ENCODE results near the gene PTRH1.
A peak's percentile ranks its signal among the peaks of the same experiment; 100 is the strongest.

The PTRH1 gene

GRCh38 chr9:127749090-127749787, 33.8 kb upstream of the PTRH1 start:
- peaks cover 16% of the 10 kb centered on the region for H3K4me1 Mint-ChIP-seq (ENCODE audit: low read depth)
- no peaks in the 10 kb centered on the region for H3K9me3 Mint-ChIP-seq
- no peak overlapping the region for H3K27ac Mint-ChIP-seq
- peaks cover 22% of the 10 kb centered on the region for H3K36me3 Mint-ChIP-seq (ENCODE audit: low read depth)
- H3K4me3 Mint-ChIP-seq, result no peak overlapping the region
- H3K27me3 Mint-ChIP-seq, result no peaks in the 10 kb centered on the region

GRCh38 chr9:127746959-127747569, 31.6 kb upstream of the PTRH1 start:
- peaks cover 16% of the 10 kb centered on the region for H3K4me1 Mint-ChIP-seq (ENCODE audit: low read depth)
- no peaks in the 10 kb centered on the region for H3K9me3 Mint-ChIP-seq
- H3K27me3 Mint-ChIP-seq, result no peaks in the 10 kb centered on the region
- H3K27ac Mint-ChIP-seq, result peak overlapping the region; percentile 34
- H3K36me3 Mint-ChIP-seq (ENCODE audit: low read depth), result peaks cover 26% of the 10 kb centered on the region
- no peak overlapping the region for H3K4me3 Mint-ChIP-seq

- Mint-ChIP-seq H3K4me1 (ENCODE audit: low read depth) (peaks cover 16% of the 10 kb centered on the region), H3K27me3 (no peaks in the 10 kb centered on the region), H3K36me3 (ENCODE audit: low read depth) (peaks cover 19% of the 10 kb centered on the region), H3K27ac (no peak overlapping the region), H3K9me3 (no peaks in the 10 kb centered on the region), H3K4me3 (no peak overlapping the region)
These were observed 29.1 kb upstream of the PTRH1 start for GRCh38 chr9:127744398-127745110.

- H3K4me3 Mint-ChIP-seq, result no peak overlapping the region
- H3K36me3 Mint-ChIP-seq (ENCODE audit: low read depth), result peaks cover 21% of the 10 kb centered on the region
- no peaks in the 10 kb centered on the region for H3K9me3 Mint-ChIP-seq
- H3K4me1 Mint-ChIP-seq (ENCODE audit: low read depth), result peaks cover 13% of the 10 kb centered on the region
- no peak overlapping the region for H3K27ac Mint-ChIP-seq
- no peaks in the 10 kb centered on the region for H3K27me3 Mint-ChIP-seq
These were observed 27.1 kb upstream of the PTRH1 start for GRCh38 chr9:127742435-127743088.

DNA sequence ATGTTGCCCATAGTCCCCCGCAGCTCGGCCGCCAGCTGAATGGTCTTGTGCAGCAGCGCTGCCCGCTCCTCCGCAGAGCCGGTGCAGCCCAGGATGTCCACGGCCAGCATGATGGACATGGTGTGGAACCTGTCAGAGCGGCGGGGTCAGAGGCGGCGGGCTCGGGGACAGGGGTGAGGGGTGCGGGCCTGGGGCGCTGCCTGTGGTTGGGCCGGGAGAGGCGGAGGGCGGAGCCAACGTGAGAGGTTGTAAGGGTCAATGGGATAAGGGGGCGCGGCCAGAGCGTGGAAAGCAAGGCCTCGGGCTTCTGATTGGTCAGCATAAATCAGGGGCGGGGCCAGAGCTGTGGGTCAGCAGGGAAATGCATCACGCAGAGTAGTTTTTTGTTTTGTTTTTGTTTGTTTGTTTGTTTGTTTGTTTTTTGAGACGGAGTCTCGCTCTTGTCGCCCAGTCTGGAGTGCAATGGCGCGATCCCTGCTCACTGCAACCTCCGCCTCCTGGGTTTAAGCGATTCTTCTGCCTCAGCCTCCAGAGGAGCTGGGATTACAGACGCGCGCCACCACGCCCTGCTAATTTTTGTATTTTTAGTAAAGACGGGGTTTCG, 26.5 kb upstream of the PTRH1 start:
- H3K9me3 Mint-ChIP-seq, result no peaks in the 10 kb centered on the region
- H3K4me3 Mint-ChIP-seq, result no peak overlapping the region
- no peaks in the 10 kb centered on the region for H3K27me3 Mint-ChIP-seq
- peaks cover 21% of the 10 kb centered on the region for H3K36me3 Mint-ChIP-seq (ENCODE audit: low read depth)
- no peak overlapping the region for H3K27ac Mint-ChIP-seq
- peaks cover 7% of the 10 kb centered on the region for H3K4me1 Mint-ChIP-seq (ENCODE audit: low read depth)

- H3K9me3 Mint-ChIP-seq, result no peaks in the 10 kb centered on the region
- H3K4me3 Mint-ChIP-seq, result no peak overlapping the region
- no peak overlapping the region for H3K27ac Mint-ChIP-seq
- H3K4me1 Mint-ChIP-seq (ENCODE audit: low read depth), result peaks cover 7% of the 10 kb centered on the region
- peaks cover 16% of the 10 kb centered on the region for H3K36me3 Mint-ChIP-seq (ENCODE audit: low read depth)
- no peaks in the 10 kb centered on the region for H3K27me3 Mint-ChIP-seq
These were observed 24.3 kb upstream of the PTRH1 start for GRCh38 chr9:127739614-127740330.

GRCh38 chr9:127738666-127739065, 23.2 kb upstream of the PTRH1 start:
- no peaks in the 10 kb centered on the region for H3K9me3 Mint-ChIP-seq
- peaks cover 16% of the 10 kb centered on the region for H3K36me3 Mint-ChIP-seq (ENCODE audit: low read depth)
- H3K27me3 Mint-ChIP-seq, result no peaks in the 10 kb centered on the region
- H3K27ac Mint-ChIP-seq, result no peak overlapping the region
- H3K4me3 Mint-ChIP-seq, result no peak overlapping the region
- peaks cover 16% of the 10 kb centered on the region for H3K4me1 Mint-ChIP-seq (ENCODE audit: low read depth)

DNA sequence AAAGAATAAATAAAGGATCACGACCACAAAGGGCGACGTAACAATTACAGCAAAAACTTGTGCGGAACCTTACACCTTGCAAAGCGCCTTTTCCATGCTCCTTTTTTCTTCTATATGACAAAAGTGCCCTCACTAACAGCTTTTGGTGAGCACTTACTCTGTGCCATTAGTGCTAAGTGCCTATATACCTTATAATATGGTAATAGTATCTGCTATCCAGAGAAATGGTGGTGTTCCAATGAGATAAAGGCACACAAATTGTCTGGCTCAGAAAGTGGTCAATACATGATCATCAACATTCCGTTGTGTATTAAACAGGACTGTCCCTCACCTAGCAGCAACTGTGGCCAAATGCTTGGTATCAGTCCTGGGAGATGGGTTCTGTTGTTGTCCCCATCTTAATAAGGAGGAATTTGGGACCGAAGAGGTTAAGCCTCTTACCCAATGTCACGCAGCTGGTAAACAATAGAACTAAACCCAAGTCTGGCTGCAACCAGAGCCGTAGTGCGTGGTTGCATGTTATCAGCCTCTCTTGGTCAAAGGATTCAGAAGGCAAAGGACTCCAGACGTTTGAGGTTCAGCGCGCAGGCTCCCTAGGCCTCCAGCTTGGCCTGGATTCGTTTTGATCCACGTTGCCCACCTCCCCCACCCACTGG, 20.2 kb upstream of the PTRH1 start:
- peak overlapping the region; percentile 80 for H3K4me3 Mint-ChIP-seq

GRCh38 chr9:127734747-127735529, 19.5 kb upstream of the PTRH1 start, which contains the start of gene TOR2A:
TSS of gene TOR2A (minus strand) at chr9:127735294. CDS start at chr9:127735270, 24 bp downstream.
- H3K4me3 Mint-ChIP-seq, result peak within 1 kb of the TSS; percentile 80
- H3K36me3 Mint-ChIP-seq (ENCODE audit: low read depth), result peaks cover 12% of the 10 kb centered on the region
- H3K4me1 Mint-ChIP-seq (ENCODE audit: low read depth), result peaks cover 17% of the 10 kb centered on the region
- H3K9me3 Mint-ChIP-seq, result no peaks in the 10 kb centered on the region
- H3K27ac Mint-ChIP-seq, result peak within 1 kb of the TSS; percentile 73
- no peaks in the 10 kb centered on the region for H3K27me3 Mint-ChIP-seq

More for the DNA sequence above, 20.2 kb upstream of the PTRH1 start:
- Mint-ChIP-seq H3K27ac (peak overlapping the region; percentile 73), H3K27me3 (no peaks in the 10 kb centered on the region), H3K4me1 (ENCODE audit: low read depth) (peaks cover 17% of the 10 kb centered on the region), H3K36me3 (ENCODE audit: low read depth) (peaks cover 12% of the 10 kb centered on the region), H3K9me3 (no peaks in the 10 kb centered on the region)

GRCh38 chr9:127734247-127734746, 18.8 kb upstream of the PTRH1 start:
- H3K9me3 Mint-ChIP-seq, result no peaks in the 10 kb centered on the region

DNA sequence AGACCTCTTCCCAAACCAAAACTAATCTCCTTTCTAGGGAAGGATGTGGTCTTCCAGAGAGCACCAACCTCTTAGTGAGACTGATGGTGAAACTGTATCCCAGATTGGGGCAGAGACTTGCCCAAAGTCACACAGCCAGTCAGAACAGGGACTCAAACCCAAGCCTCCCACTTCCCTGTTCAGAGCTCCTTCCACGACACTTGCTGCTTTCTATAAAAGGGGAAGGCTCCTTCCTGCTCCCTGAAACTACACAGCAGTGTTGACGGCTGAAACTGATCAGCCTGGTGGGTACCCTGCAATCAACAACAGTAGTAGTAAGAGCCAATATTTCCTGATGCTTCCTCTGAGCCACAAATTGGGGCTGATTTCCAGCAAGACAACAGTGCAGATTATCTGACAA, 18.2 kb upstream of the PTRH1 start:
- Mint-ChIP-seq H3K36me3 (ENCODE audit: low read depth) (peaks cover 12% of the 10 kb centered on the region), H3K27me3 (no peaks in the 10 kb centered on the region), H3K9me3 (no peaks in the 10 kb centered on the region), H3K4me3 (peak overlapping the region; percentile 80), H3K27ac (peak overlapping the region; percentile 72), H3K4me1 (ENCODE audit: low read depth) (peaks cover 17% of the 10 kb centered on the region)

More at GRCh38 chr9:127734247-127734746, 18.8 kb upstream of the PTRH1 start:
- H3K36me3 Mint-ChIP-seq (ENCODE audit: low read depth), result peaks cover 12% of the 10 kb centered on the region
- H3K4me1 Mint-ChIP-seq (ENCODE audit: low read depth), result peaks cover 17% of the 10 kb centered on the region
- H3K4me3 Mint-ChIP-seq, result peak overlapping the region; percentile 80
- no peaks in the 10 kb centered on the region for H3K27me3 Mint-ChIP-seq
- peak overlapping the region; percentile 72 for H3K27ac Mint-ChIP-seq

DNA sequence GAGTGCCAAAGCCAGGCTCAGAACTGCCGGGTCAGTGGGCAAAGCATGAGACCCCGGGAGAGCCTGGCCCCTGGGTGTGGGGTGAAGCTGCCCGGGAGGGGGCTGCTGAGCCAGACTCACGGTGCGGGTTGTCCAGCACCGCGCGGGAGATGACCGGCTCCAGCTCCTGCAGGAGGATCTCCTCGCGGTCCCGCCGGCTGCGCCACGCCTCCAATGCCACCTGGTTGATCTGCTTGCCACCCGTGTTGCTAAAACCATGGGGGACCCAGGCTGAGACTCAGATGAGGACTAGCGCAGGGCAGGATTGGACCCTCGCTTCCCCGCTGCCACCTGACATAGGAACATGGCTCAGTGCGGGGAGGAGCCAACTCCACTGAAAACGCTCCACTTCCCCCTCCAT, 17.0 kb upstream of the PTRH1 start:
- Mint-ChIP-seq H3K27me3 (no peaks in the 10 kb centered on the region), H3K36me3 (ENCODE audit: low read depth) (peaks cover 5% of the 10 kb centered on the region), H3K9me3 (no peaks in the 10 kb centered on the region), H3K27ac (no peak overlapping the region), H3K4me3 (no peak overlapping the region), H3K4me1 (ENCODE audit: low read depth) (peaks cover 17% of the 10 kb centered on the region)

- no peak overlapping the region for H3K27ac Mint-ChIP-seq
- no peaks in the 10 kb centered on the region for H3K9me3 Mint-ChIP-seq
- H3K4me1 Mint-ChIP-seq (ENCODE audit: low read depth), result peaks cover 17% of the 10 kb centered on the region
- no peak overlapping the region for H3K4me3 Mint-ChIP-seq
- H3K27me3 Mint-ChIP-seq, result no peaks in the 10 kb centered on the region
- peaks cover 5% of the 10 kb centered on the region for H3K36me3 Mint-ChIP-seq (ENCODE audit: low read depth)
These were observed 16.5 kb upstream of the PTRH1 start for GRCh38 chr9:127731938-127732337.
